ENCODE data around the gene SLC26A9. TPM values are rescaled to one million over a fixed set of nuclear protein-coding genes. Genes with fewer than 3 reads are reported as not detected.

The SLC26A9 gene
- total and polyA plus RNA-seq, 9 donors = 0.07 to 6.7 (median 0.11) TPM; not detected in 3

GRCh38 chr1:205950280-205950679 lies 7.0 kb upstream of the SLC26A9 start:
- H3K36me3 ChIP-seq = no peaks in the 10 kb centered on the region
- DNase-seq = peak in 1 of 5 donors; percentile 38
- H3K9me3 ChIP-seq = no peaks in the 10 kb centered on the region
- H3K4me1 ChIP-seq (ENCODE audit: insufficient read depth) = no peaks in the 10 kb centered on the region
- H3K4me3 ChIP-seq = no peak overlapping the region
- TF ChIP-seq POLR2A (IDR thresholded peaks at IDR 0.05) (no peak), CTCF (IDR thresholded peaks at IDR 0.05) (no peak), EP300 (IDR thresholded peaks at IDR 0.05) (no peak)
- no peaks in the 10 kb centered on the region for H3K27me3 ChIP-seq
- no peak overlapping the region for H3K27ac ChIP-seq
- intact Hi-C loops (cut with DNase I) = no loop called here
- 79 to 87% (median 86%) methylated on average over 6 to 8 of the region's 8 CpGs for WGBS, 3 donors

DNA sequence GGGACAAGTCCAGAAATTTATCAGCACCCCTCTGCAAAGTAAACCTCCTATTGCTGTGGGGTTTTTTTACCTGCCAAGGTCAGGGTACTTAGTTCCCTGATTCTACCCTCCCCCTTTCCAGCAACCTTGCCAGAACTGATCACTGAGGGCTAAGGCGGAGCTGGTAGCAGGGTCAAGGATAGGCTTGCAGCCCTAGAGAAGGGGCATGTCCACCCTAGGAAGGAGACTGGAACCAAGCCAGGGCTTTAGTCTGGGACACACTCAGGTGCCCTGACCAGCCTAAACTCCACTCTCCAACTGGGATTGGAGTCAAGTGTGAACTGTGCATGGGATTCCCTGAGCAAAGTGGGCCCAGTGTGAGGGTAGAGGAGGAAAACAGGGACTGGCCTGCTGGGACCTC lies 6.5 kb upstream of the SLC26A9 start:
- Histone ChIP-seq H3K9me3 (no peaks in the 10 kb centered on the region), H3K4me3 (no peak overlapping the region), H3K27ac (no peak overlapping the region), H3K36me3 (no peaks in the 10 kb centered on the region), H3K27me3 (no peaks in the 10 kb centered on the region), H3K4me1 (ENCODE audit: insufficient read depth) (no peaks in the 10 kb centered on the region)
- DNase-seq = no peak
- TF ChIP-seq CTCF (IDR thresholded peaks at IDR 0.05) (no peak), EP300 (IDR thresholded peaks at IDR 0.05) (no peak), POLR2A (IDR thresholded peaks at IDR 0.05) (no peak)
- intact Hi-C loops (cut with DNase I) = no loop called here
- WGBS, 3 donors = 89 to 100% (median 92%) methylated on average over 1 of the region's 1 CpG

DNA sequence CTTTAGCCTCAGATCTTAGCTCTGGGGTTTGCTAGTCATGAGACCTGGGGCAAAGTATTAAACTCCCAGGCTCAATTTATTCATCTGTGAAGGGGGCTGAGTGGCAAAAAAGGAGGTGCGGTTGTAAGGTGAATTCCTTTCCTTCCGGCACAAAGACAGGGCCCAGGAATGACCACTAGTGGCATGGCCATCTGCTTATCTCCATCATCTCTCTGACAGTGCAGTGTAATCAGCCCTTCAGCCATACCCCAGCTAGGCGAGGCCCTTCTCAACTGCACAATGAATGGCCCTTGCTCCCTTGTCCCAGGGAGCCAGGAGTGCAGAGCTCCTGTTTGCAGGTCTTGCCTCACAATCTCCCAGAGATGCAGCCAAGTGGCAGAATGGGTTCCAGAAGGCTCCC lies 5.6 kb upstream of the SLC26A9 start:
- DNase-seq = no peak
- no peak overlapping the region for H3K27ac ChIP-seq
- 90 to 98% (median 93%) methylated on average over 3 of the region's 3 CpGs for WGBS, 3 donors
- TF ChIP-seq EP300 (IDR thresholded peaks at IDR 0.05) (no peak), CTCF (IDR thresholded peaks at IDR 0.05) (no peak), POLR2A (IDR thresholded peaks at IDR 0.05) (no peak)
- H3K9me3 ChIP-seq = no peaks in the 10 kb centered on the region
- H3K36me3 ChIP-seq = no peaks in the 10 kb centered on the region
- no peaks in the 10 kb centered on the region for H3K4me1 ChIP-seq (ENCODE audit: insufficient read depth)
- no peaks in the 10 kb centered on the region for H3K27me3 ChIP-seq
- intact Hi-C loops (cut with DNase I) = no loop called here
- H3K4me3 ChIP-seq = no peak overlapping the region

DNA sequence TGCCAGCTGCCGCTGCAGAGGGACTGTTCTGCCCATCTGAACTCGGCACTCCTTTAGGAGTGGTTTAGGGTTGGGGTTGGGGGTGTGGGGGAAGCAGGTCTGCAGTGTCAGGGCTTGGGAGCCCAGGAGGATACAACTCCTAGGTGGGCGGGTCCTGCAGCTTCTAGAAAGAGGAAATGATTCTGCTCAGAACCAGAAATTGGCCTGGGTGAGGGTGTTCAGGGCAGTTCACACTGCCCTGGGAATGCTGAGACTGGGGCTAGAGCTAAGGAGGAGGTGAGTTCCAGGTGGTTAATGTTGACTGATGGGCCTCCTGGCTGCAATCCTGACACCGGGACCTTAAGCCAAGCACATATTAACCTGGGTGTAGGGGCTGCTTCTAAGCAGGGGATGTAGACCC lies 4.8 kb upstream of the SLC26A9 start:
- no peaks in the 10 kb centered on the region for H3K27me3 ChIP-seq
- H3K36me3 ChIP-seq = no peaks in the 10 kb centered on the region
- H3K27ac ChIP-seq = no peak overlapping the region
- DNase-seq = no peak
- WGBS, 3 donors = 80 to 85% (median 85%) methylated on average over 4 of the region's 4 CpGs
- TF ChIP-seq POLR2A (IDR thresholded peaks at IDR 0.05) = no peak
- TF ChIP-seq CTCF (IDR thresholded peaks at IDR 0.05) = no peak
- TF ChIP-seq EP300 (IDR thresholded peaks at IDR 0.05) = no peak
- H3K9me3 ChIP-seq = no peaks in the 10 kb centered on the region
- intact Hi-C loops (cut with DNase I) = no loop called here
- no peak overlapping the region for H3K4me3 ChIP-seq
- H3K4me1 ChIP-seq (ENCODE audit: insufficient read depth) = no peaks in the 10 kb centered on the region

- Histone ChIP-seq H3K27me3 (no peaks in the 10 kb centered on the region), H3K4me3 (no peak overlapping the region), H3K4me1 (ENCODE audit: insufficient read depth) (no peaks in the 10 kb centered on the region), H3K36me3 (no peaks in the 10 kb centered on the region), H3K27ac (no peak overlapping the region), H3K9me3 (no peaks in the 10 kb centered on the region)
- TF ChIP-seq EP300 (IDR thresholded peaks at IDR 0.05) (no peak), CTCF (IDR thresholded peaks at IDR 0.05) (no peak), POLR2A (IDR thresholded peaks at IDR 0.05) (no peak)
- intact Hi-C loops (cut with DNase I) = no loop called here
- no peak for DNase-seq
- 74 to 78% (median 76%) methylated on average over 4 of the region's 4 CpGs for WGBS, 3 donors
Observed at GRCh38 chr1:205947024-205947423, 3.8 kb upstream of the SLC26A9 start.

Measured in ovary (tissue), 9 donors.